K562 (cell line): ENCODE measurements around the gene MACROH2A2. TPM values are rescaled to one million over a fixed set of nuclear protein-coding genes. Genes with fewer than 3 reads are reported as not detected.
A peak's percentile ranks its signal among the peaks of the same experiment; 100 is the strongest.

Source experiments
- AFF4 ChIP-seq: sonication (generic); formaldehyde crosslinking; IDR thresholded peaks from 2 replicates; pipeline ENCODE4 v1.8.0; 2023; ENCODE audit warnings: mild to moderate bottlenecking, missing genetic modification reagents
- BCLAF1 ChIP-seq, 2 experiments: fragments of 450-650 bp in 1 of 2; IDR thresholded peaks; 2 replicates each; pipeline ENCODE4 v1.6.1; 2011 to 2017; ENCODE audit warnings: low read depth in 2 of 2, antibody characterized with exemption in 1 of 2, borderline replicate concordance in 1 of 2, low read length in 1 of 2, mild to moderate bottlenecking in 1 of 2, mixed read lengths in 1 of 2; ENCODE audit not compliant: control insufficient read depth in 1 of 2
- CBFA2T3 ChIP-seq: fragments of 450-650 bp; IDR thresholded peaks from 2 replicates; pipeline ENCODE4 v1.6.1; 2017
- GABPA ChIP-seq: fragments of 200-800 bp; sonication (Bioruptor generic); conservative IDR thresholded peaks from 2 replicates; pipeline ENCODE4 v1.6.1; 2016; ENCODE audit warnings: low read depth, missing genetic modification characterization, missing compliant biosample characterization
- GATAD2B ChIP-seq: fragments of 450-650 bp; IDR thresholded peaks from 2 replicates; pipeline ENCODE4 v1.6.1; 2017; ENCODE audit warnings: mild to moderate bottlenecking, borderline replicate concordance
- MECOM ChIP-seq: fragments of 250-450 bp; sonication (Bioruptor Pico); IDR thresholded peaks from 2 replicates; pipeline ENCODE4 v1.8.0; 2022; ENCODE audit warnings: inconsistent platforms
- NFE2L1 ChIP-seq: fragments of 450-650 bp; IDR thresholded peaks from 2 replicates; pipeline ENCODE4 v1.6.1; 2016; ENCODE audit warnings: missing genetic modification characterization, low read depth, mild to moderate bottlenecking, missing compliant biosample characterization, moderate library complexity, borderline replicate concordance
- TRIM24 ChIP-seq, 2 experiments: fragments of 450-650 bp; IDR thresholded peaks; 2 replicates each; pipeline ENCODE4 v1.6.1; 2016
- ZNF146 ChIP-seq: IDR thresholded peaks from one replicate; pipeline ENCODE4 v1.6.1; 2018; ENCODE audit warnings: missing compliant biosample characterization; ENCODE audit not compliant: unreplicated experiment
- polyA plus RNA-seq, 8 experiments: library from polyadenylated mRNA; depleted of rRNA in 4 of 8; stranded (reverse) in 5 of 8; unstranded in 3 of 8; fragments of >200 nt; fragmentation: Nextera tagmentation in 2 of 8; fragmentation: Illumina TruSeq in 1 of 8; extraction: Ambion mirVana in 2 of 8; extraction: Trizol in 1 of 8; gene quantifications; 2 replicates each; pipeline versions ENCODE4 v1.2.1 to v1.2.3, GENCODE V29; 2011 to 2014; ENCODE audit warnings: inconsistent platforms in 1 of 8, missing spikeins in 1 of 8
- total RNA-seq, 7 experiments: library from RNA; depleted of rRNA in 6 of 7; stranded (reverse); fragments of >200 nt in 6 of 7; fragmentation: Illumina TruSeq in 2 of 7; extraction: Trizol in 2 of 7; gene quantifications; 2 replicates each; pipeline versions ENCODE4 v1.2.1 to v1.2.3, GENCODE V29; 2011 to 2021; ENCODE audit warnings: low replicate concordance in 1 of 7
- TF ChIP-seq, protein P1 (sequence below), 2 experiments: fragments of 450-650 bp; conservative IDR thresholded peaks; 2 replicates each; pipeline ENCODE4 v1.6.1; 2017; ENCODE audit warnings: mild to moderate bottlenecking in 2 of 2, moderate library complexity in 2 of 2
- TF ChIP-seq, protein P2 (sequence below): fragments of 200-800 bp; sonication (Bioruptor generic); IDR thresholded peaks from 2 replicates; pipeline ENCODE4 v1.6.1; 2017; ENCODE audit warnings: missing genetic modification characterization, missing compliant biosample characterization
- TF ChIP-seq, protein P3 (sequence below): fragments of 250-450 bp; sonication (Bioruptor Pico); IDR thresholded peaks from 2 replicates; pipeline ENCODE4 v1.5.0; 2021

The MACROH2A2 gene
- total and polyA plus RNA-seq, 9 of the 15 experiments (the other 6 are each of a cell fraction or from before 2014, with no cell fraction given) = 0.07 TPM; not detected in 8

GRCh38 chr10:70132098-70133029 is 79.7 kb downstream of the MACROH2A2 start, which contains the start of gene AIFM2 (continued):
- TF ChIP-seq, protein P1, sequence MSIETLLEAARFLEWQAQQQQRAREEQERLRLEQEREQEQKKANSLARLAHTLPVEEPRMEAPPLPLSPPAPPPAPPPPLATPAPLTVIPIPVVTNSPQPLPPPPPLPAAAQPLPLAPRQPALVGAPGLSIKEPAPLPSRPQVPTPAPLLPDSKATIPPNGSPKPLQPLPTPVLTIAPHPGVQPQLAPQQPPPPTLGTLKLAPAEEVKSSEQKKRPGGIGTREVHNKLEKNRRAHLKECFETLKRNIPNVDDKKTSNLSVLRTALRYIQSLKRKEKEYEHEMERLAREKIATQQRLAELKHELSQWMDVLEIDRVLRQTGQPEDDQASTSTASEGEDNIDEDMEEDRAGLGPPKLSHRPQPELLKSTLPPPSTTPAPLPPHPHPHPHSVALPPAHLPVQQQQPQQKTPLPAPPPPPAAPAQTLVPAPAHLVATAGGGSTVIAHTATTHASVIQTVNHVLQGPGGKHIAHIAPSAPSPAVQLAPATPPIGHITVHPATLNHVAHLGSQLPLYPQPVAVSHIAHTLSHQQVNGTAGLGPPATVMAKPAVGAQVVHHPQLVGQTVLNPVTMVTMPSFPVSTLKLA (conservative IDR thresholded peaks at IDR 0.05) = peak; percentile 11 to 64; a peak in 1 of 4 replicates
- TF ChIP-seq NFE2L1 (tag) (no peak), AFF4 (0 out of 2 replicates have a peak, but pooled peaks have one; percentile 28), TRIM24 (IDR thresholded peaks at IDR 0.05) (no peak), GATAD2B (peak; percentile 54; the same call in 1 of the 2 replicates), CBFA2T3 (peak; percentile 12; the same call in 1 of the 2 replicates), ZNF146 (CRISPR knock-in tag) (no peak), BCLAF1 (IDR thresholded peaks at IDR 0.05; ENCODE audit: borderline replicate concordance in 1 of 2, control insufficient read depth in 1 of 2, low read depth in 2 of 2, low read length in 1 of 2) (no peak), MECOM (no peak), GABPA (tag) (peak; percentile 72)
- TF ChIP-seq, protein P2, sequence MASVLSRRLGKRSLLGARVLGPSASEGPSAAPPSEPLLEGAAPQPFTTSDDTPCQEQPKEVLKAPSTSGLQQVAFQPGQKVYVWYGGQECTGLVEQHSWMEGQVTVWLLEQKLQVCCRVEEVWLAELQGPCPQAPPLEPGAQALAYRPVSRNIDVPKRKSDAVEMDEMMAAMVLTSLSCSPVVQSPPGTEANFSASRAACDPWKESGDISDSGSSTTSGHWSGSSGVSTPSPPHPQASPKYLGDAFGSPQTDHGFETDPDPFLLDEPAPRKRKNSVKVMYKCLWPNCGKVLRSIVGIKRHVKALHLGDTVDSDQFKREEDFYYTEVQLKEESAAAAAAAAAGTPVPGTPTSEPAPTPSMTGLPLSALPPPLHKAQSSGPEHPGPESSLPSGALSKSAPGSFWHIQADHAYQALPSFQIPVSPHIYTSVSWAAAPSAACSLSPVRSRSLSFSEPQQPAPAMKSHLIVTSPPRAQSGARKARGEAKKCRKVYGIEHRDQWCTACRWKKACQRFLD (CRISPR knock-in tag) = no peak
- TF ChIP-seq, protein P3, sequence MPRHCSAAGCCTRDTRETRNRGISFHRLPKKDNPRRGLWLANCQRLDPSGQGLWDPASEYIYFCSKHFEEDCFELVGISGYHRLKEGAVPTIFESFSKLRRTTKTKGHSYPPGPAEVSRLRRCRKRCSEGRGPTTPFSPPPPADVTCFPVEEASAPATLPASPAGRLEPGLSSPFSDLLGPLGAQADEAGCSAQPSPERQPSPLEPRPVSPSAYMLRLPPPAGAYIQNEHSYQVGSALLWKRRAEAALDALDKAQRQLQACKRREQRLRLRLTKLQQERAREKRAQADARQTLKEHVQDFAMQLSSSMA = no peak
